K562 (cell line): Measurements from ENCODE around the gene LECT2. TPM values are rescaled to one million over a fixed set of nuclear protein-coding genes. Genes with fewer than 3 reads are reported as not detected.

Source experiments
- ATAC-seq: fragments of 200-7000 bp; cut with Tn5 transposase; 3 replicates; pipeline ENCODE4 v1.9.1; 2020; ENCODE audit warnings: moderate library complexity
- BruUV-seq: library from RNA; stranded (reverse); fragments of 400-500 nt; replicated peaks from 2 replicates; lab custom pipeline; 2021; lab: Mats Ljungman, UMichigan
- CTCF ChIA-PET: fragments of 300-600 bp; formaldehyde crosslinking; extraction: SDS; loops from one replicate; lab custom pipeline; 2021; ENCODE audit warnings: low intra/inter-chr PET ratio; lab: Yijun Ruan, JAX
- POLR2A ChIA-PET: fragments of 300-600, 350-650 bp; sonication (Branson Sonifier 250); formaldehyde crosslinking; extraction: SDS; loops from one replicate; lab custom pipeline; 2021; ENCODE audit warnings: antibody characterized with exemption, inconsistent platforms; lab: Yijun Ruan, JAX
- DNase-seq, 4 experiments: peaks; one replicate each; pipeline versions ENCODE4 v3.0.0 to v3.0.0-alpha.2; 2011 to 2018; ENCODE audit warnings: low spot score in 3 of 4, mixed read lengths in 3 of 4; ENCODE audit errors: extremely low read depth in 1 of 4
- FAIRE-seq: peaks from 2 replicates; lab custom pipeline; 2011; peaks lifted over from hg19 to GRCh38; lab: Jason Lieb, UNC
- H2AFZ ChIP-seq: 2 replicates; pipeline ENCODE4 v1.6.0; 2011; ENCODE audit warnings: low read depth, low read length, control low read depth, inconsistent platforms
- H3K27ac ChIP-seq: fragments of 200-600 bp; 3 replicates; pipeline ENCODE4 v1.8.0; 2011; ENCODE audit warnings: low read depth, mild to moderate bottlenecking, control low read depth, inconsistent platforms, low read length, moderate library complexity, mixed read lengths; ENCODE audit errors: extremely low read depth
- H3K27me3 ChIP-seq, 2 experiments: fragments of 300-600 bp in 1 of 2; 2 replicates in 1 of 2; 3 replicates in 1 of 2; pipeline versions ENCODE4 v1.6.0 to v1.8.0; 2011; ENCODE audit warnings: inconsistent platforms in 2 of 2, low read length in 2 of 2, mild to moderate bottlenecking in 1 of 2, mixed read lengths in 1 of 2, moderate library complexity in 1 of 2; ENCODE audit not compliant: control insufficient read depth in 2 of 2, insufficient read depth in 2 of 2
- H3K36me3 ChIP-seq: fragments of 300-600 bp; 3 replicates; pipeline ENCODE4 v1.8.0; 2011; ENCODE audit warnings: mild to moderate bottlenecking, low read length, inconsistent platforms; ENCODE audit not compliant: control insufficient read depth, insufficient read depth
- H3K4me1 ChIP-seq, 2 experiments: fragments of 200-600 bp in 1 of 2; replicated peaks in 1 of 2; 2 replicates in 1 of 2; 3 replicates in 1 of 2; pipeline versions ENCODE4 v1.5.1 to v1.8.0; 2011; ENCODE audit warnings: inconsistent platforms in 2 of 2, low read length in 2 of 2, mild to moderate bottlenecking in 1 of 2, mixed read lengths in 1 of 2, moderate library complexity in 1 of 2; ENCODE audit not compliant: control insufficient read depth in 2 of 2, insufficient read depth in 2 of 2
- H3K4me2 ChIP-seq: 2 replicates; pipeline ENCODE4 v1.6.1; 2011; ENCODE audit warnings: low read length, control low read depth, inconsistent platforms, mixed read lengths; ENCODE audit not compliant: insufficient read depth
- H3K4me3 ChIP-seq: fragments of 200-600 bp; sonication (generic), shearing (Covaris generic); 2 replicates; pipeline ENCODE4 v1.5.1; 2016; ENCODE audit warnings: control low read depth, inconsistent platforms
- H3K79me2 ChIP-seq: fragments of 200-600 bp; 3 replicates; pipeline ENCODE4 v1.8.0; 2011; ENCODE audit warnings: low read length, inconsistent platforms; ENCODE audit not compliant: control insufficient read depth, insufficient read depth
- H3K9ac ChIP-seq, 2 experiments: 2 replicates each; pipeline versions ENCODE4 v1.6.0 to v1.6.1; 2011; ENCODE audit warnings: low read depth in 2 of 2, low read length in 2 of 2, control low read depth in 1 of 2, inconsistent platforms in 1 of 2, mild to moderate bottlenecking in 1 of 2, mixed read lengths in 1 of 2; ENCODE audit not compliant: insufficient read depth in 1 of 2
- H3K9me1 ChIP-seq: one replicate; pipeline ENCODE4 v1.6.0; 2011; ENCODE audit warnings: inconsistent platforms, mild to moderate bottlenecking, low read length, moderate library complexity; ENCODE audit not compliant: control insufficient read depth, insufficient read depth
- H3K9me3 ChIP-seq: replicated peaks from 2 replicates; pipeline ENCODE4 v1.5.1; 2011; ENCODE audit warnings: low read depth, low read length, inconsistent platforms; ENCODE audit not compliant: control insufficient read depth, insufficient read depth
- H4K20me1 ChIP-seq: replicated peaks from 2 replicates; pipeline ENCODE4 v1.6.1; 2011; ENCODE audit warnings: low read length, inconsistent platforms, mixed read lengths; ENCODE audit not compliant: control insufficient read depth, insufficient read depth
- TSC22D4 ChIP-seq: fragments of 450-650 bp; IDR thresholded peaks from 2 replicates; pipeline ENCODE4 v1.6.1; 2016; ENCODE audit warnings: missing genetic modification characterization, missing biosample characterization, control low read depth
- in situ Hi-C: fragments of 300-500 bp; cut with MboI; formaldehyde crosslinking; loops from 4 replicates; pipeline ENCODE4 v1.15.0; 2018; ENCODE audit warnings: inconsistent platforms, mixed read lengths
- intact Hi-C: fragments of 100-400 bp; cut with micrococcal nuclease; formaldehyde crosslinking; loops from 2 replicates; pipeline ENCODE4 v1.14.2; 2022
- polyA plus RNA-seq, 8 experiments: library from polyadenylated mRNA; depleted of rRNA in 4 of 8; stranded (reverse) in 5 of 8; unstranded in 3 of 8; fragments of >200 nt; fragmentation: Nextera tagmentation in 2 of 8; fragmentation: Illumina TruSeq in 1 of 8; extraction: Ambion mirVana in 2 of 8; extraction: Trizol in 1 of 8; gene quantifications; 2 replicates each; pipeline versions ENCODE4 v1.2.1 to v1.2.3, GENCODE V29; 2011 to 2014; ENCODE audit warnings: inconsistent platforms in 1 of 8, missing spikeins in 1 of 8
- total RNA-seq, 7 experiments: library from RNA; depleted of rRNA in 6 of 7; stranded (reverse); fragments of >200 nt in 6 of 7; fragmentation: Illumina TruSeq in 2 of 7; extraction: Trizol in 2 of 7; gene quantifications; 2 replicates each; pipeline versions ENCODE4 v1.2.1 to v1.2.3, GENCODE V29; 2011 to 2021; ENCODE audit warnings: low replicate concordance in 1 of 7
- TF ChIP-seq, protein P1 (sequence below): fragments of 450-650 bp; IDR thresholded peaks from 2 replicates; pipeline ENCODE4 v1.6.1; 2018; ENCODE audit not compliant: partially characterized antibody

Gene LECT2
- total and polyA plus RNA-seq, 9 of the 15 experiments (the other 6 are each of a cell fraction or from before 2014, with no cell fraction given), result not detected

DNA sequence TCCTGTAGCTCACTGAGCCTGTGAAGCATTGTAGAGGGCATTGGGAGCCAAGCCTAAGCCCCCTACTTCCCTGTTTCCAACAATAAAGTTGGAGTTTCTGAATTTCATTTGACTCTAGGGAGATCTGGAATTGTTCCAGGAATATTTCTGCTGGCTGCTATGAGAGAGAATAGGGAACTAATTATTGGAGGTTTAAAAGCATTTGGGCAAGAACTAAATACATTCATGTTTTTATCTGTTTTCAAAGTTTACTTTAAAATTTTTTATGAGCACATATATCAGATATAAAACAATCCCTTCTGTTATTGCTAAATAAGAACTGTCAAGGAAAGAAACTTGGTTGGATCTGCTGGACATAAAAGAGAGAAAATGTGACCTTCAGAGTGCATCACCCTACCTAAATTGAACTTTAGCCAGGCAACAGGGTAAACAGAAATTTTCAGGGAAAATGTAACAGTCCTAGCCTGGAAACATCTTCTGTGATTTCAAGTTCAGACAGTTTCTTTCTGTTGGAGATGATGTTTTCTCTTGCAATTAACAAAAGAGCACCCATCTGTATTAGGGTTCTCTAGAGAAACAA lies 19.3 kb upstream of the LECT2 start:
- no peak overlapping the region for H3K4me2 ChIP-seq
- no peaks in the 10 kb centered on the region for H3K9me1 ChIP-seq
- ChIA-PET POLR2A (interaction anchor here (1.1 kb wide), 1 partner anchor 13 kb away, joined by 4 read pairs; no protein-coding TSS in a partner anchor), CTCF (no interaction called here)
- no peak overlapping the region for H3K27ac ChIP-seq
- in situ Hi-C loops (no loop called here), intact Hi-C loops (loop anchor here (10.0 kb wide), 1 partner anchor 201 kb away; no protein-coding TSS in a partner anchor)
- H2AFZ ChIP-seq, result no peak overlapping the region
- no peaks in the 10 kb centered on the region for H4K20me1 ChIP-seq
- ATAC-seq (no peak), DNase-seq (no peak)
- no peak overlapping the region for H3K9ac ChIP-seq
- H3K4me3 ChIP-seq, result no peak overlapping the region
- H3K4me1 ChIP-seq, result peaks cover 0 to 4% of the 10 kb centered on the region in 2 experiments; a peak in 1 of 5 replicates
- TF ChIP-seq, protein P1, sequence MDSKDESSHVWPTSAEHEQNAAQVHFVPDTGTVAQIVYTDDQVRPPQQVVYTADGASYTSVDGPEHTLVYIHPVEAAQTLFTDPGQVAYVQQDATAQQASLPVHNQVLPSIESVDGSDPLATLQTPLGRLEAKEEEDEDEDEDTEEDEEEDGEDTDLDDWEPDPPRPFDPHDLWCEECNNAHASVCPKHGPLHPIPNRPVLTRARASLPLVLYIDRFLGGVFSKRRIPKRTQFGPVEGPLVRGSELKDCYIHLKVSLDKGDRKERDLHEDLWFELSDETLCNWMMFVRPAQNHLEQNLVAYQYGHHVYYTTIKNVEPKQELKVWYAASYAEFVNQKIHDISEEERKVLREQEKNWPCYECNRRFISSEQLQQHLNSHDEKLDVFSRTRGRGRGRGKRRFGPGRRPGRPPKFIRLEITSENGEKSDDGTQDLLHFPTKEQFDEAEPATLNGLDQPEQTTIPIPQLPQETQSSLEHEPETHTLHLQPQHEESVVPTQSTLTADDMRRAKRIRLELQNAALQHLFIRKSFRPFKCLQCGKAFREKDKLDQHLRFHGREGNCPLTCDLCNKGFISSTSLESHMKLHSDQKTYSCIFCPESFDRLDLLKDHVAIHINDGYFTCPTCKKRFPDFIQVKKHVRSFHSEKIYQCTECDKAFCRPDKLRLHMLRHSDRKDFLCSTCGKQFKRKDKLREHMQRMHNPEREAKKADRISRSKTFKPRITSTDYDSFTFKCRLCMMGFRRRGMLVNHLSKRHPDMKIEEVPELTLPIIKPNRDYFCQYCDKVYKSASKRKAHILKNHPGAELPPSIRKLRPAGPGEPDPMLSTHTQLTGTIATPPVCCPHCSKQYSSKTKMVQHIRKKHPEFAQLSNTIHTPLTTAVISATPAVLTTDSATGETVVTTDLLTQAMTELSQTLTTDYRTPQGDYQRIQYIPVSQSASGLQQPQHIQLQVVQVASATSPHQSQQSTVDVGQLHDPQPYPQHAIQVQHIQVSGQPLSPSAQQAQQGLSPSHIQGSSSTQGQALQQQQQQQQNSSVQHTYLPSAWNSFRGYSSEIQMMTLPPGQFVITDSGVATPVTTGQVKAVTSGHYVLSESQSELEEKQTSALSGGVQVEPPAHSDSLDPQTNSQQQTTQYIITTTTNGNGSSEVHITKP, result no peak
- no peak for TF ChIP-seq TSC22D4 (tag)
- TF ChIP-seq, all 486 proteins: peak for 0
- no TSS peak for BruUV-seq
- no peak for FAIRE-seq
- peaks cover 0 to 13% of the 10 kb centered on the region in 2 experiments; a peak in 4 of 5 replicates for H3K27me3 ChIP-seq
- H3K36me3 ChIP-seq, result no peaks in the 10 kb centered on the region
- no peaks in the 10 kb centered on the region for H3K9me3 ChIP-seq
- no peaks in the 10 kb centered on the region for H3K79me2 ChIP-seq
